Rectal smooth muscle tissue (tissue), 1 donor: ENCODE results near the gene RNF130.

Source experiments
- H3K27ac ChIP-seq: one replicate; pipeline ENCODE4 v1.7.0; 2013; ENCODE audit warnings: low read depth, low read length, inconsistent platforms
- H3K27me3 ChIP-seq: one replicate; pipeline ENCODE4 v1.7.0; 2013; ENCODE audit warnings: low read length; ENCODE audit not compliant: control insufficient read depth, insufficient read depth
- H3K36me3 ChIP-seq: one replicate; pipeline ENCODE4 v1.7.0; 2013; ENCODE audit warnings: low read length; ENCODE audit not compliant: control insufficient read depth, insufficient read depth
- H3K4me1 ChIP-seq: one replicate; pipeline ENCODE4 v1.7.0; 2013; ENCODE audit warnings: low read length; ENCODE audit not compliant: control insufficient read depth, insufficient read depth
- H3K4me3 ChIP-seq: one replicate; pipeline ENCODE4 v1.7.0; 2013; ENCODE audit warnings: low read length
- H3K9ac ChIP-seq: one replicate; pipeline ENCODE4 v1.7.0; 2013; ENCODE audit warnings: low read length

The RNF130 gene

GRCh38 chr5:179955630-179956029, 115.9 kb downstream of the RNF130 start:
- Histone ChIP-seq H3K27ac (no peak overlapping the region), H3K27me3 (no peaks in the 10 kb centered on the region), H3K36me3 (no peaks in the 10 kb centered on the region), H3K4me3 (no peak overlapping the region), H3K9ac (no peak overlapping the region), H3K4me1 (no peaks in the 10 kb centered on the region)

GRCh38 chr5:179955062-179955461, 116.5 kb downstream of the RNF130 start:
- Histone ChIP-seq H3K27me3 (no peaks in the 10 kb centered on the region), H3K9ac (no peak overlapping the region), H3K36me3 (no peaks in the 10 kb centered on the region), H3K4me3 (no peak overlapping the region), H3K27ac (no peak overlapping the region), H3K4me1 (no peaks in the 10 kb centered on the region)

GRCh38 chr5:179954434-179954833, 117.1 kb downstream of the RNF130 start:
- Histone ChIP-seq H3K27ac (no peak overlapping the region), H3K4me3 (no peak overlapping the region), H3K36me3 (no peaks in the 10 kb centered on the region), H3K4me1 (no peaks in the 10 kb centered on the region), H3K27me3 (no peaks in the 10 kb centered on the region), H3K9ac (no peak overlapping the region)

- no peak overlapping the region for H3K9ac ChIP-seq
- no peaks in the 10 kb centered on the region for H3K36me3 ChIP-seq
- H3K27me3 ChIP-seq: no peaks in the 10 kb centered on the region
- H3K4me3 ChIP-seq: no peak overlapping the region
- H3K4me1 ChIP-seq: no peaks in the 10 kb centered on the region
- H3K27ac ChIP-seq: no peak overlapping the region
Measured at GRCh38 chr5:179953987-179954386, 117.6 kb downstream of the RNF130 start.

- Histone ChIP-seq H3K9ac (no peak overlapping the region), H3K27me3 (no peaks in the 10 kb centered on the region), H3K4me3 (no peak overlapping the region), H3K36me3 (no peaks in the 10 kb centered on the region), H3K4me1 (no peaks in the 10 kb centered on the region), H3K27ac (no peak overlapping the region)
Measured at GRCh38 chr5:179936976-179937681, 134.4 kb downstream of the RNF130 start.

GRCh38 chr5:179930788-179931473, 140.6 kb downstream of the RNF130 start:
- Histone ChIP-seq H3K36me3 (no peaks in the 10 kb centered on the region), H3K4me1 (no peaks in the 10 kb centered on the region), H3K4me3 (no peak overlapping the region), H3K27me3 (no peaks in the 10 kb centered on the region), H3K27ac (no peak overlapping the region), H3K9ac (no peak overlapping the region)

- Histone ChIP-seq H3K27ac (no peak overlapping the region), H3K9ac (no peak overlapping the region), H3K27me3 (no peaks in the 10 kb centered on the region), H3K36me3 (no peaks in the 10 kb centered on the region), H3K4me1 (no peaks in the 10 kb centered on the region), H3K4me3 (no peak overlapping the region)
Measured at GRCh38 chr5:179927824-179928223, 143.7 kb downstream of the RNF130 start.

GRCh38 chr5:179926657-179927056, 144.9 kb downstream of the RNF130 start:
- no peaks in the 10 kb centered on the region for H3K4me1 ChIP-seq
- no peak overlapping the region for H3K4me3 ChIP-seq
- no peak overlapping the region for H3K27ac ChIP-seq
- H3K36me3 ChIP-seq: no peaks in the 10 kb centered on the region
- H3K9ac ChIP-seq: no peak overlapping the region
- no peaks in the 10 kb centered on the region for H3K27me3 ChIP-seq

- H3K9ac ChIP-seq: no peak overlapping the region
- no peak overlapping the region for H3K27ac ChIP-seq
- H3K36me3 ChIP-seq: no peaks in the 10 kb centered on the region
- H3K4me3 ChIP-seq: no peak overlapping the region
- no peaks in the 10 kb centered on the region for H3K27me3 ChIP-seq
- H3K4me1 ChIP-seq: no peaks in the 10 kb centered on the region
Measured at GRCh38 chr5:179923436-179923835, 148.1 kb downstream of the RNF130 start.

- Histone ChIP-seq H3K4me3 (no peak overlapping the region), H3K27me3 (no peaks in the 10 kb centered on the region), H3K4me1 (no peaks in the 10 kb centered on the region), H3K36me3 (no peaks in the 10 kb centered on the region), H3K9ac (no peak overlapping the region), H3K27ac (no peak overlapping the region)
Measured at GRCh38 chr5:179920175-179920574, 151.4 kb downstream of the RNF130 start.

GRCh38 chr5:179919487-179920060, 152.0 kb downstream of the RNF130 start:
- H3K27ac ChIP-seq: no peak overlapping the region

GRCh38 chr5:179918742-179919486, 152.6 kb downstream of the RNF130 start:
- no peak overlapping the region for H3K27ac ChIP-seq
- no peak overlapping the region for H3K9ac ChIP-seq
- no peaks in the 10 kb centered on the region for H3K36me3 ChIP-seq
- no peak overlapping the region for H3K4me3 ChIP-seq
- H3K4me1 ChIP-seq: no peaks in the 10 kb centered on the region
- no peaks in the 10 kb centered on the region for H3K27me3 ChIP-seq

More at GRCh38 chr5:179919487-179920060, 152.0 kb downstream of the RNF130 start:
- H3K36me3 ChIP-seq: no peaks in the 10 kb centered on the region
- no peaks in the 10 kb centered on the region for H3K4me1 ChIP-seq
- no peak overlapping the region for H3K4me3 ChIP-seq
- no peaks in the 10 kb centered on the region for H3K27me3 ChIP-seq
- H3K9ac ChIP-seq: no peak overlapping the region
